Activated CD8-positive, alpha-beta T cell treated with anti-CD3 and anti-CD28 coated beads for 36 hours (primary cell): Measurements from ENCODE around the gene GHRHR. TPM values are rescaled to one million over a fixed set of nuclear protein-coding genes. Genes with fewer than 3 reads are reported as not detected.

ENCODE experiments used
- ATAC-seq: fragments of 200-7000 bp; cut with Tn5 transposase; one replicate; pipeline ENCODE4 v1.10.0; 2021; ENCODE audit warnings: mild to moderate bottlenecking, moderate library complexity
- CTCF ChIA-PET: fragments of 350-600 bp; sonication (Branson Sonifier 250); formaldehyde crosslinking; loops from one replicate; lab custom pipeline; 2021; ENCODE audit warnings: antibody characterized with exemption; lab: Charles Lee
- POLR2A ChIA-PET: fragments of 350-600 bp; sonication (Branson Sonifier 250); formaldehyde crosslinking; loops from one replicate; lab custom pipeline; 2021; ENCODE audit warnings: antibody characterized with exemption; lab: Charles Lee
- DNase-seq: peaks from one replicate; pipeline ENCODE4 v3.0.0-alpha.2; 2020
- H3K27ac Mint-ChIP-seq: one replicate; pipeline ENCODE4 v1.8.0; 2021; ENCODE audit warnings: mild to moderate bottlenecking, mixed read lengths
- H3K27me3 Mint-ChIP-seq: one replicate; pipeline ENCODE4 v1.8.0; 2021; ENCODE audit warnings: mixed read lengths
- H3K36me3 Mint-ChIP-seq: one replicate; pipeline ENCODE4 v1.8.0; 2021; ENCODE audit warnings: low read depth, mixed read lengths
- H3K4me1 Mint-ChIP-seq: one replicate; pipeline ENCODE4 v1.8.0; 2021; ENCODE audit warnings: low read depth, mixed read lengths
- H3K4me3 Mint-ChIP-seq: one replicate; pipeline ENCODE4 v1.8.0; 2021; ENCODE audit warnings: mild to moderate bottlenecking, moderate library complexity, mixed read lengths
- H3K9me3 Mint-ChIP-seq: one replicate; pipeline ENCODE4 v1.8.0; 2021; ENCODE audit warnings: mixed read lengths
- CTCF ChIP-seq: fragments of 200-600 bp; IDR thresholded peaks from one replicate; pipeline ENCODE4 v1.8.0; 2022; ENCODE audit warnings: antibody characterized with exemption, mild to moderate bottlenecking
- intact Hi-C: fragments of 100-400 bp; cut with micrococcal nuclease; formaldehyde crosslinking; loops from one replicate; pipeline ENCODE4 v1.10.0; 2022
- total RNA-seq, 2 experiments: library from RNA; stranded (reverse); gene quantifications; one replicate each; pipeline ENCODE4 v1.2.3, GENCODE V29; 2021

GHRHR gene
- total RNA-seq, 2 experiments from 2014 or later: not detected

GRCh38 chr7:30980751-30981150, 17.0 kb downstream of the GHRHR start:
- no peaks in the 10 kb centered on the region for H3K4me1 Mint-ChIP-seq
- no peak overlapping the region for H3K27ac Mint-ChIP-seq
- peaks cover 27% of the 10 kb centered on the region for H3K27me3 Mint-ChIP-seq
- ChIA-PET CTCF (interaction anchor here (1.4 to 11.0 kb wide), 2 partner anchors 8 to 140 kb away, joined by 4 to 275 read pairs; no protein-coding TSS in a partner anchor), POLR2A (no interaction called here)
- H3K4me3 Mint-ChIP-seq: no peak overlapping the region
- DNase-seq (no peak), ATAC-seq (no peak)
- no peaks in the 10 kb centered on the region for H3K36me3 Mint-ChIP-seq
- intact Hi-C loops: no loop called here
- TF ChIP-seq CTCF: no peak
- H3K9me3 Mint-ChIP-seq: no peaks in the 10 kb centered on the region

- H3K4me1 Mint-ChIP-seq: no peaks in the 10 kb centered on the region
- ATAC-seq (peak; percentile 95), DNase-seq (peak; percentile 85)
- H3K4me3 Mint-ChIP-seq: no peak overlapping the region
- H3K9me3 Mint-ChIP-seq: no peaks in the 10 kb centered on the region
- intact Hi-C loops: loop anchor here (1.0 kb wide), 1 partner anchor 139 kb away; no protein-coding TSS in a partner anchor
- no peaks in the 10 kb centered on the region for H3K36me3 Mint-ChIP-seq
- POLR2A ChIA-PET: no interaction called here
- peak; percentile 90 for TF ChIP-seq CTCF
- H3K27me3 Mint-ChIP-seq: peaks cover 39% of the 10 kb centered on the region
- CTCF ChIA-PET: interaction anchor here (0.6 to 11.0 kb wide), 49 partner anchors 9 to 460 kb away, joined by 3 to 275 read pairs (median 4); partner anchors contain the start of gene ADCYAP1R1
- H3K27ac Mint-ChIP-seq: no peak overlapping the region
Measured at GRCh38 chr7:30983042-30983913, 19.5 kb downstream of the GHRHR start.

- TF ChIP-seq CTCF: no peak
- H3K27me3 Mint-ChIP-seq: peaks cover 35% of the 10 kb centered on the region
- H3K27ac Mint-ChIP-seq: no peak overlapping the region
- CTCF ChIA-PET: interaction anchor here (0.6 to 11.0 kb wide), 47 partner anchors 9 to 460 kb away, joined by 3 to 275 read pairs (median 5); partner anchors contain the start of gene ADCYAP1R1
- no peak for ATAC-seq
- POLR2A ChIA-PET: no interaction called here
- H3K4me3 Mint-ChIP-seq: no peak overlapping the region
- H3K9me3 Mint-ChIP-seq: no peaks in the 10 kb centered on the region
- H3K4me1 Mint-ChIP-seq: no peaks in the 10 kb centered on the region
- DNase-seq: no peak
- intact Hi-C loops: loop anchor here (1.0 kb wide), 1 partner anchor 138 kb away; no protein-coding TSS in a partner anchor
- H3K36me3 Mint-ChIP-seq: no peaks in the 10 kb centered on the region
Measured at GRCh38 chr7:30983914-30984247, 20.1 kb downstream of the GHRHR start.

- Mint-ChIP-seq H3K27me3 (peaks cover 35% of the 10 kb centered on the region), H3K9me3 (no peaks in the 10 kb centered on the region), H3K36me3 (no peaks in the 10 kb centered on the region), H3K4me1 (no peaks in the 10 kb centered on the region), H3K27ac (no peak overlapping the region), H3K4me3 (no peak overlapping the region)
- ATAC-seq (no peak), DNase-seq (peak; percentile 9)
- intact Hi-C loops: no loop called here
- ChIA-PET CTCF (interaction anchor here (0.6 to 11.0 kb wide), 24 partner anchors 10 to 212 kb away, joined by 3 to 275 read pairs (median 6); no protein-coding TSS in a partner anchor), POLR2A (interaction anchor here (1.5 kb wide), 1 partner anchor 11 kb away, joined by 3 read pairs; no protein-coding TSS in a partner anchor)
- no peak for TF ChIP-seq CTCF
Measured at GRCh38 chr7:30984359-30985107, 20.8 kb downstream of the GHRHR start.
